ENCODE measurements around the gene EN1.

Gene EN1

DNA sequence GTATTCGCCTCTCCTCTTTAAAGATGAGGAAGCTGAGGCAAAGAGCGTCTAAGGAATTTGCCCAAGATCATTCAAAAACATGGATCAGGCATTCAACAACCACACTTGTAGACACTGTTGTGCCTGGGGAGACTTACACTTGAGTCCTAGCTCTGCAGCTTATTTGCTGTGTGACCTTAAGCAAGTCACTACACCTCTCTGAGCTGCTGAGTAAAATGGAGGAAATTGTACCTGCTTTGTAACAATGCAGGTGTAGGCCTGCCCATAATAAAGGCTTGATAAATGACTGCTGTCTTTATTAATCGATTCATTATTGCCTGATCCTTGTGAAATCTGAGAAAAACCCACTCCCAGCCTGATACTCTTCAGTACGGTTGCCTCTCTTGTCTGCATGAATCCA is 30.8 kb downstream of the EN1 start:
- no peak for DNase-seq

DNA sequence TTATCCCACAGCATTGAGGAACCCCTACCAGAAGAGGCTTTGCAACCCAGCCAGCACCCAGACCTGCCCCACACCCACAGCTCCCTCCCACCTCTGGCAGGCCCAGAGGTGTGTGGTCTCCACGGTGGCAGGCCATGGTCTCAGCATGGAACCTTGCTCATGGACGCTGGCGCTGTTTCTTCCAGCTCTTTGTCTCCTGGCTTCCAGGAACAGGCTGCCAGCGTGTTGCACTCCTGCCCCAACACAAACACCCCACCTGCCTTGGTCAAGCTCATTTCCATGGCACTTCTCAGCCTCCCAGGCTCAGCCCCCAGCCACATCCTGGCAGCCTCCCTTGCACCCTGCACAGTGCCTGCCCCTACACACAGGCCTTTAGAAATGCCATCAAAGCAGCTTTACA is 31.7 kb downstream of the EN1 start:
- no peak for DNase-seq

DNA sequence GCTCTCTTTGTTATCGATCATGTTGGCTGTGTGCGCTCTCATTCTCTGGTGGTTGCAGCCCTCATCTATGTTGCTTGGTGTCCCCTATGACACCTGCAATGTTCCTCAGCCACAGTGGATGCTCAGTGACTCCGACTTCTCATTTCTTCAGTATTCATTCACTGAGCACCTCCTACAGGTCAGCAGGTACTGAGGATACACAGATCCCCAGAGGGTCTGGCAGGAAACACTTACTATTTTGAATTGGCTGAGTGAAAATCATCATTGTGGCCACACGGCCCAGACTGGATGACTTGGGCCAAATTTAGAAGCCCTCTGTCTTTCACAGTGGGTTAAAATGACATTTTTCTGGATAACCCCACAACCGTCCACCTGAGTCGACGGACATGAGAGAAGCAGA is 32.1 kb downstream of the EN1 start:
- no peak for DNase-seq

DNA sequence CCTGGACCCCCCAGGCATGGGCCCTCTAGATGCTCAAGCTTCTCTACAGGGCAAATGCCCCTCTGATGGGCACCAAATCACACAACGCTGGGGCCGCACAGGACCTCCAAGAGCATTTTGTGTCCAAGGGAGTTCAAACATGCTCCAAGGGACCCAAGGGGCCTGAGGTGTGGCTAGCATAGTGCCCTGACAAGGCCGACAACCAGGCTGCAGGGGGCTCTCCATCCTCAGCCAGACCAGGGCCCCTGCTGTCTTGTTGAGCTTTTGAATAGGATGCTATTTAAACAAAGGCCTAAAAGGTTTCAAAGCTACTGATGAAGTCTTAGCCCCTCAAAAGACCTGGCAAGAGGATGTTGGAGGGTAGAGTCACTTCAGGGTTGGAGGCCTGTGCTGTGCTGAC is 33.1 kb downstream of the EN1 start:
- DNase-seq = no peak

GRCh38 chr2:118813601-118814339 is 33.7 kb downstream of the EN1 start:
- no peak for DNase-seq

GRCh38 chr2:118813111-118813510 is 34.3 kb downstream of the EN1 start:
- no peak for DNase-seq

- no peak for DNase-seq
These were observed 34.9 kb downstream of the EN1 start for GRCh38 chr2:118812552-118812951.

GRCh38 chr2:118811514-118812115 is 35.8 kb downstream of the EN1 start:
- no peak for DNase-seq

DNA sequence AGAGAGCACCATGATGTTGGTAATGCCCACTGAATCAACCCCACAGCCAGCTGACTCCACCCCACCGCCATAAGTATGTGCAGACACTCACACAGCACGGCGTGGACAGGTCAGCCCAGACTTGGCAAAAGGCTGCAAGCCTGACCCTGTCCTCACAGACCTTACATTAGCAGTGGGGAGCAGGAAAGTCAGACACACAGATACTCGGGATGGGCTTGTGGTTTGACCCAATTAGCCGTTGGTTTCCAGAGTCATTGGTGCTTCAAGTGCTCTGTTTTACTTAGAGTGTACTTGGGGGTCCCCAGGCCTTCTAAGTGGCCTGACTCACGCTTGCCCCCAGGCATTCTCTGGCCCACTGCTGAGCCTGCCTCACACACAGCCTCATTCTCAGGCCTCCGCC is 36.7 kb downstream of the EN1 start:
- DNase-seq = no peak

DNA sequence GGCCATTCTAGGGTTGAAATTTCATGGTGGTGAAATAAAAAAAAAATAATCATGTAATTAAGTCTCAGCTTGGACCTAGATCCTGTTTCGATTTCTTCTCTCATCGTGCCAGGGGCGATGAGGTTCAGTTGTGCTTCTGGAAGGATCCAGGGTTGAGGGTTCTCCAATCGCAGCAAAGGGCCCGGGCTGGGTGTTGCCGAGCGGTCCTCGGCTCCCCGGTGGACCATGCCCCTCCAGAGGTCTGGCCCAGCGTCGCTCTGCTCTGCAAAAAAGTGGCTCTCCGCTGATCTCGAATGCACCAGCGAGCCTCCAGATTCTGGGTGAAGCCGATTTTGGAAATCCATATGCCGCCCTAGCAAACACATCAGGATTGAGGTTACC is 39.0 kb downstream of the EN1 start:
- DNase-seq = no peak

DNA sequence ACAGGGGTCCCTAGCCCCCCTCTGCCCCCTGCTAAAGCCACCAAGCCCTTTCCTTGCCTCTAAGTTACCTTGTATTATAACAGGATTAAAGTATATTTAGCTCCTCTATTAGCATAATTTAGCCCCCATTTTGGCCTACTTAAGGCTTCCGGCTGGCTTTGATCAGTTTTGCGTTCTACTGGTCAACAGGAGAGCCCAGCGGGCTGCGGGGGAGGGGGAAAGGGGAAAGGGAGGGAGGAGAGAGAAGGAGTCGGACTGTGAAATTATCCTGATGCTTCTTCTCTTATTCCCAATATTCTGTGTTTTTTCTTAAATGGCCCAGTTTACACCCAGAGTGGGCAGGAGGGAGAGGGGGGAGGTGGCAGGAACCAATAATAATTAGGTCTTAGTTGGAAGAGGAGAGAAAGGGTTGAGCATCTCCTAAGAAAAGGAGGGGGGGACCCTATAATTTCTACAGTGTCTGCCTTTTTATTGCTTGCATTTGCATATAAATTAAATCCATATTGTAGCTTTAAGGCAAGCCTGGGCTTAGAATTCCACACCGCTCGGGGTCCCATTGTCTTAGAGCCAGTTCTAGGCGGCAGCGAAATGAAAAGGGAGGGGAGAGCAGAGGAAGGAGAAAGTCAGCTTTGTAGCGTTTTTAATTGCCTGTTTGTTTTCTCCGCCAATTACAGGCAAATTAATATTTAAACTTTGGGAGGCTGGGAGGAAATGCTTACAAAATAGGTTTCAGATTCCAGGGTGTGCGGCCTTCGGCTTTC is 39.6 kb downstream of the EN1 start:
- DNase-seq = no peak

GRCh38 chr2:118806797-118807667 is 40.4 kb downstream of the EN1 start:
- no peak for DNase-seq

- no peak for DNase-seq
These were observed 42.3 kb downstream of the EN1 start for GRCh38 chr2:118805064-118805690.

GRCh38 chr2:118803012-118803411 is 44.4 kb downstream of the EN1 start:
- DNase-seq = no peak

GRCh38 chr2:118801151-118801550 is 46.3 kb downstream of the EN1 start:
- DNase-seq = no peak

DNA sequence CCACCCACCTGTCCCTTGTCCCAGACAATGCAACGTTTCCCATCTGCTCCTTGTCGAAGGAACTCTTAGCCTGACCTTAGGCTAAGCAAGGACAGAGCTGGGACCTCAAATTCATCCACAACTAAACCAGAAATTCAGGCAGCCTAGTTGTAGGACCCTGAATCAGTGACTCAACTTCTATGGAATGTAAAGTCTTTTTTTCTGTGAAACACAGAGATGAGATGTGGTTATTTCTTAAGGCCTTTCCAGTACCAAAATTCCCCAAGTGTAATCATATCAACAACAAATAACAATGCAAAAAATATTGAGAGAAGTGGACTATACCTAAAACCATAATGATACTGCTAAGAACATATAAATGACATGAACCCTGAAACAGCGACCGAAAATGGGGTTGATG is 46.7 kb downstream of the EN1 start:
- DNase-seq = no peak

GRCh38 chr2:118794546-118794945 is 52.9 kb downstream of the EN1 start:
- DNase-seq = no peak

All from cerebellar nuclear complex (tissue), 1 donor.